ENCODE measurements around the gene SFTPA1. TPM values are rescaled to one million over a fixed set of nuclear protein-coding genes. Genes with fewer than 3 reads are reported as not detected.
"Not testable (repeated sequence)": the region's sequence is repeated elsewhere in the genome, so short reads cannot be mapped to it uniquely, and the experiment has no call there.

The SFTPA1 gene
- total RNA-seq, 1 experiment from 2014 or later = not detected

DNA sequence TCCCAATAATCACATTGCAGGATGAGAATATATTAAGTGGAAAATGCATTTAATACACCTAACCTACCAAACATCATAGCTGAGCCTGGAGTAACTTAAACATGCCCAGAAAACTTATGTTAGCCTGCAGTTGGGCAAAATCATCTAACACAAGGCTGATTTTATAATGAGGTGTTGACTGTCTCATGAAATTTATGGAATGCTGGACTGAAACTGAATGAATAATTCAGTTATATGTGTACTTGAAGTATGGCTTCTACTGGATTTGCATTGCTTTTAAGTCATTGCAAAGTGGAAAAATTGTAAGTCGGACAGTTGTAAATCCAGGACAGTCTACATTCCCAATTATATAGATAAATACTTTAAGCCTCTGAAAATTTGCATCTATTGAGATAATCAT lies 5.4 kb downstream of the SFTPA1 start:
- H3K27me3 ChIP-seq (ENCODE audit: low read length) = no peaks in the 10 kb centered on the region
- H3K4me3 ChIP-seq (ENCODE audit: low read length) = no peak overlapping the region
- no peak overlapping the region for H3K4me2 ChIP-seq (ENCODE audit: low read depth, low read length, poor library complexity, severe bottlenecking)
- no peaks in the 10 kb centered on the region for H3K9me3 ChIP-seq (ENCODE audit: low read length)
- H3K36me3 ChIP-seq (ENCODE audit: insufficient read depth, low read length) = no peaks in the 10 kb centered on the region
- no peak overlapping the region for H2AFZ ChIP-seq (ENCODE audit: low read length)
- H3K9me2 ChIP-seq (replicated peaks; ENCODE audit: insufficient read depth, low read length) = no peaks in the 10 kb centered on the region
- H4K20me1 ChIP-seq (ENCODE audit: insufficient read depth, low read depth, low read length) = no peaks in the 10 kb centered on the region
- no peaks in the 10 kb centered on the region for H3K4me1 ChIP-seq (ENCODE audit: low read length)
- H3K27ac ChIP-seq (ENCODE audit: low read length) = no peak overlapping the region
- no peak for DNase-seq
- H3K79me2 ChIP-seq (ENCODE audit: low read length) = no peaks in the 10 kb centered on the region
- no peak overlapping the region for H3K9ac ChIP-seq (ENCODE audit: low read length)

DNA sequence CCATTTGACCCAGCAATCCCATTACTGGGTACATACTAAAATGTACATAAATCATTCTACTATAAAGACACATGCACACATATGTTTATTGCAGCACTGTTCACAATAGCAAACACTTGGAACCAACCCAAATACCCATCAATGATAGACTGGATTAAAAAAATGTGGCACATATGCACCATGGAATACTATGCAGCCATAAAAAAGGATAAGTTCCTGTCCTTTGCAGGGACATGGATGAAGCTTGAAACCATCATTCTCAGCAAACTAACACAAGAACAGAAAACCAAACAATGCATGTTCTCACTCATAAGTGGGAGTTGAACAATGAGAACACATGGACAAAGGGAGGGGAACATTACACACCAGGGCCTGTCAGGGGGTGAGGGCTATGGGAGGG lies 12.9 kb downstream of the SFTPA1 start:
- DNase-seq; H3K27ac ChIP-seq (ENCODE audit: low read length); H3K4me3 ChIP-seq (ENCODE audit: low read length); H3K9ac ChIP-seq (ENCODE audit: low read length); H3K4me2 ChIP-seq (ENCODE audit: low read depth, low read length, poor library complexity, severe bottlenecking); H3K4me1 ChIP-seq (ENCODE audit: low read length); H4K20me1 ChIP-seq (ENCODE audit: insufficient read depth, low read depth, low read length); H3K36me3 ChIP-seq (ENCODE audit: insufficient read depth, low read length); H3K9me3 ChIP-seq (ENCODE audit: low read length); H3K9me2 ChIP-seq (replicated peaks; ENCODE audit: insufficient read depth, low read length); H3K27me3 ChIP-seq (ENCODE audit: low read length); H3K79me2 ChIP-seq (ENCODE audit: low read length); H2AFZ ChIP-seq (ENCODE audit: low read length): not testable (repeated sequence)

DNA sequence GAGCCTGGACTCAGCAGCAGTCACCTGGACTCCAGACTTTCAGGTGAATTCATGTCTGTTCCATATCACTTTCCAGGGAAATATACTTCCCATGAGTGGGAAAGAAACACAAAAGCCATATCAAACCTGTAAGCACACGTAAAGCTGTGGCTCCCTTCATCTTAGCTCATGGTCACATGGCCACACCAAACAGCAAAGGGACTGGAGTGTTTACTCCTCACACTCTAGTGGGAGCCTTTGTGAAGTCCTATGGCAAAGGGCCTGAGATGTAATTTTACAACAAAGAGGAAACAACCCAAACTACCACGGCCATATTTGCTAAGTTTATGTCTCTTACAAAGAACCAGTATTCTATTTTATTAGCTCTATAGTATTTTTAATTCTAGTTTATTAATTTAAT lies 16.3 kb downstream of the SFTPA1 start:
- H3K27me3 ChIP-seq (ENCODE audit: low read length) = no peaks in the 10 kb centered on the region
- no peak overlapping the region for H3K27ac ChIP-seq (ENCODE audit: low read length)
- no peak overlapping the region for H2AFZ ChIP-seq (ENCODE audit: low read length)
- H3K9me3 ChIP-seq (ENCODE audit: low read length) = no peaks in the 10 kb centered on the region
- H3K4me3 ChIP-seq (ENCODE audit: low read length) = no peak overlapping the region
- no peaks in the 10 kb centered on the region for H3K4me1 ChIP-seq (ENCODE audit: low read length)
- H4K20me1 ChIP-seq (ENCODE audit: insufficient read depth, low read depth, low read length) = no peaks in the 10 kb centered on the region
- no peaks in the 10 kb centered on the region for H3K36me3 ChIP-seq (ENCODE audit: insufficient read depth, low read length)
- H3K9ac ChIP-seq (ENCODE audit: low read length) = no peak overlapping the region
- no peaks in the 10 kb centered on the region for H3K79me2 ChIP-seq (ENCODE audit: low read length)
- no peak overlapping the region for H3K4me2 ChIP-seq (ENCODE audit: low read depth, low read length, poor library complexity, severe bottlenecking)
- H3K9me2 ChIP-seq (replicated peaks; ENCODE audit: insufficient read depth, low read length) = no peaks in the 10 kb centered on the region
- DNase-seq = no peak

DNA sequence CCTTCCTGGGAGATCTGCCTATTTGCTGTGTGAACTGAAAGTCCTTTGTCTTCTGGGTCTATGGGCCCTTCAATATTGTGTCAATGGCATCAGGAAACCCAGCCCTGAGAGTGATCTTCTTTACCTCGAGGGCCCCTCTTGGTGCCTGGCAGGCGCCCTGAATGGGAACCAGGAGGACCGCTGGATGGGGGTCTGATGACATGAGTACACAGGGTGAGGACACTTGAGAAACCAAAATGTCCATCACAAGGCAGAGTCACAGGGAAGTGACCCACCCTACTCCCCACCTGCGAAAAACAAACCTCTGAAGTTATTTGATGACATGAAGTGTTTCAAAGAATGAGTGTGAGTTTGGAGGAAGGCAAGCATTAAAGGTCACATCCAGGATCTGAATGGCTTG lies 17.3 kb downstream of the SFTPA1 start:
- Histone ChIP-seq H3K9me3 (ENCODE audit: low read length) (no peaks in the 10 kb centered on the region), H2AFZ (ENCODE audit: low read length) (no peak overlapping the region), H4K20me1 (ENCODE audit: insufficient read depth, low read depth, low read length) (no peaks in the 10 kb centered on the region), H3K4me2 (ENCODE audit: low read depth, low read length, poor library complexity, severe bottlenecking) (no peak overlapping the region), H3K4me3 (ENCODE audit: low read length) (no peak overlapping the region), H3K36me3 (ENCODE audit: insufficient read depth, low read length) (no peaks in the 10 kb centered on the region), H3K4me1 (ENCODE audit: low read length) (no peaks in the 10 kb centered on the region), H3K9me2 (replicated peaks; ENCODE audit: insufficient read depth, low read length) (no peaks in the 10 kb centered on the region), H3K79me2 (ENCODE audit: low read length) (no peaks in the 10 kb centered on the region), H3K27me3 (ENCODE audit: low read length) (no peaks in the 10 kb centered on the region), H3K9ac (ENCODE audit: low read length) (no peak overlapping the region), H3K27ac (ENCODE audit: low read length) (no peak overlapping the region)
- no peak for DNase-seq

DNA sequence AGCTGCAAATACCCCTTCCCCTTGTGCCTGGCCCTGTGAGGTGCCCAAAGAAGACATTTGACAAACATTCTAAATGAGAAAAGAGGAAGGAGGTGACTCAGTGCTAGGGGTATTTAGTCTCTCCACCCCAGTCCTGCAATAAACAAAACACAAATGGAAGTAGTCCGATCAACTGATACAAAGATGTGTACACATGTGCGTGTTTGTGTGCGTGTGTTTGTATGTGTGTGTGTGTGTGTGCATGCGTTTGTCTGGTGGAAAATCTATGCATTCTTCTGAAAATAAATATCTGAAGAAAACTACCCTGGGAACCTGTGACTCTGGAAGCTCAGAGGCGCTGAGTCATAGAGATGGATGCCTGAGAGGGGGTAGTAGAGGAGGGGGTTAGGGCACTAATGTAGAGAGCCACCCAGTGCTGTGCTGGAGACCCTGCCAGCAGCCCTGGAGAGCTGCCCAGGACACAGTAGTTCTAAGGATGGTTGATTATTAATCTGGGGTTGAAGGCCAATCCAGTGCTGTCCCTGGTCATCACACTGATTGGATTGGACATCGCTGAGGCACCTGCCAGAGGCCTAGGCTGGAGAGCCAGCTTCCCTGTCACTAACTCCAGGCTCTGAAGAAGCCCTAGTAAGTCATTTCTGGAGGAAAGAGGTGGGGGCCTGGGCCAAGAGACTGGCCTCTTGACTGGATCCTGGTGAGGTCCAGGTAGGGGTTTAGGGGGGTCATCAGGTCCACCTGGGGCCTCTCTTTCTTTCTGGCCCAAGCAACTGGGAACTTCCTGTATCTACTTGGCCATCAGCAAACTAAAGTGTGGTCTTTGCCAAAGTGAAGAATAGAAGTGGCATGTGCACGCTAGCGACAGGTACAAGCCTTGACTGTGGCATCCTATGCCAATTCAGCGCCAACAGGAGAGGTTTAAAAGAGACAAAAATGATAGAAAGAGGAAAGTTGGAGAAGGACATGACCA lies 18.5 kb downstream of the SFTPA1 start:
- Histone ChIP-seq H3K27me3 (ENCODE audit: low read length) (no peaks in the 10 kb centered on the region), H3K4me2 (ENCODE audit: low read depth, low read length, poor library complexity, severe bottlenecking) (no peak overlapping the region)

DNA sequence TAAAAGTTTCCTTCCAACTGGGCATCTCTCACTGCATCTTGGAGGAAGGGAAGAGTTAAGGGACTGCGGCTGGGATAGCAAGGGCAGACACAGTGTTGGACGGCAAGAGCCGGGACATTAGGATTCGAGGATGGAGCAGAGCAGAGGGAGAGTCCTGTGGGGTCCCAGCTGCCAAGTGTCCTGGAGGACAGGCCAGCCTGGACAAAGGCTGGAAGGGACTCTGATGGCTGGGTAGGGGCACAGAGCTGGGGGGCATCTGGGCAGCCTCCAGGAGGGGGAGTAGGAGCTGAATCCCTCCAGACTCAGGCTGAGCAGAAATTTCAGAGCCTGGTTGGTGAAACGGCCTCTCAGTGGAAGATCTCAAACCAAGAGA lies 19.2 kb downstream of the SFTPA1 start:
- H3K4me3 ChIP-seq (ENCODE audit: low read length) = no peak overlapping the region

More for the DNA sequence above, 18.5 kb downstream of the SFTPA1 start:
- no peaks in the 10 kb centered on the region for H3K79me2 ChIP-seq (ENCODE audit: low read length)
- H3K4me3 ChIP-seq (ENCODE audit: low read length) = no peak overlapping the region
- H3K9me3 ChIP-seq (ENCODE audit: low read length) = no peaks in the 10 kb centered on the region
- no peaks in the 10 kb centered on the region for H3K36me3 ChIP-seq (ENCODE audit: insufficient read depth, low read length)
- H3K27ac ChIP-seq (ENCODE audit: low read length) = no peak overlapping the region
- H3K4me1 ChIP-seq (ENCODE audit: low read length) = no peaks in the 10 kb centered on the region
- no peaks in the 10 kb centered on the region for H4K20me1 ChIP-seq (ENCODE audit: insufficient read depth, low read depth, low read length)
- DNase-seq = no peak
- no peaks in the 10 kb centered on the region for H3K9me2 ChIP-seq (replicated peaks; ENCODE audit: insufficient read depth, low read length)
- no peak overlapping the region for H2AFZ ChIP-seq (ENCODE audit: low read length)
- H3K9ac ChIP-seq (ENCODE audit: low read length) = no peak overlapping the region

DNA sequence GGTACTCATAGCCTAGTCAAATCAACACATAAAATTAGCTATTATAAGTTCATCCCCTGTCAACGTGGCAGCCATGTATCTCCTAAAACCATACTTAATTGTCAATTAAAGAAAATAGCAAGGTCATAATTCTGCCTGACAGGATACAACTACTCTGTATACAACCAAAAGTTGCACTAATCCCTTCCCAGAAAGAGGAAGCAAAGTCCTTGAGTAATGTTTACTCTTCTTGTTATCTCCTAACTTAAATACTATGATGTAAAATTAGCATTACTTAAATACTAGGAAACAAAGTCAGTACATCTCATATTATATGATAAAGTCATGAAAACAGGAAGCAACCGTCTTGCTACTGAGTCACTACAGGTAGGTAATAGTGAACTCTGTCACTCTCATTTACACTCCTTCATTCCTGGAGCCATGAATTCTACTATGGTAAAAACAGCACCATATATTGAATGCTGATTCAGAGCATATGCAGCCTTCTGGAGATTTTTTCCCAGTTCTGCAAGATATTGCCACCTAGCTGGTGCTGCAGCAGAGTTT lies 26.0 kb downstream of the SFTPA1 start:
- H3K4me1 ChIP-seq (ENCODE audit: low read length); H4K20me1 ChIP-seq (ENCODE audit: insufficient read depth, low read depth, low read length); H3K27me3 ChIP-seq (ENCODE audit: low read length); H3K36me3 ChIP-seq (ENCODE audit: insufficient read depth, low read length); DNase-seq; H3K9me2 ChIP-seq (replicated peaks; ENCODE audit: insufficient read depth, low read length); H3K9me3 ChIP-seq (ENCODE audit: low read length); H3K27ac ChIP-seq (ENCODE audit: low read length); H3K4me3 ChIP-seq (ENCODE audit: low read length); H3K9ac ChIP-seq (ENCODE audit: low read length); H3K4me2 ChIP-seq (ENCODE audit: low read depth, low read length, poor library complexity, severe bottlenecking); H2AFZ ChIP-seq (ENCODE audit: low read length); H3K79me2 ChIP-seq (ENCODE audit: low read length): not testable (repeated sequence)

More for the DNA sequence above, 19.2 kb downstream of the SFTPA1 start:
- H3K9me2 ChIP-seq (replicated peaks; ENCODE audit: insufficient read depth, low read length) = no peaks in the 10 kb centered on the region
- no peaks in the 10 kb centered on the region for H3K9me3 ChIP-seq (ENCODE audit: low read length)
- no peaks in the 10 kb centered on the region for H4K20me1 ChIP-seq (ENCODE audit: insufficient read depth, low read depth, low read length)
- no peak overlapping the region for H3K9ac ChIP-seq (ENCODE audit: low read length)
- no peak overlapping the region for H3K27ac ChIP-seq (ENCODE audit: low read length)
- H2AFZ ChIP-seq (ENCODE audit: low read length) = no peak overlapping the region
- DNase-seq = no peak
- H3K4me2 ChIP-seq (ENCODE audit: low read depth, low read length, poor library complexity, severe bottlenecking) = no peak overlapping the region
- no peaks in the 10 kb centered on the region for H3K4me1 ChIP-seq (ENCODE audit: low read length)
- H3K79me2 ChIP-seq (ENCODE audit: low read length) = no peaks in the 10 kb centered on the region
- no peaks in the 10 kb centered on the region for H3K27me3 ChIP-seq (ENCODE audit: low read length)
- no peaks in the 10 kb centered on the region for H3K36me3 ChIP-seq (ENCODE audit: insufficient read depth, low read length)

DNA sequence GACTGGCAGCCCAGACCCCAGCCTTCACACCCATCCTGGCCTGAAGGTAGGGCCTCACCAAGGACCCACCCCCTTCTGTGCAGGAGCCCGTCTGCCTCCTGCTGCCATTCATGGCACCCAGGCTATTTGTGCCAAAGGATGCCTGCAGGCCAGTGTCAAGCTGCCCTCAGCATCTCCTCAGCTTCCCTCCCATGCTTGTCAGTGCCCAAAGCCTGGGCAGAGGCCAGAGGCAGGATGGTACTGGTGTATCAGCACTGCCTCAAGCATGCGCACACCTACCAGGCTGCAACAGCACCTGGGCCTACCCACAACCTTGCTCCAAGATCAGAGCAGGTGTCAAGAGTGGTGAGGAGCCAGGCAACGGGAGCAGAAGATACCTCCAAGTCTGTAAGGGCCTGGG lies 27.6 kb downstream of the SFTPA1 start:
- Histone ChIP-seq H4K20me1 (ENCODE audit: insufficient read depth, low read depth, low read length) (no peaks in the 10 kb centered on the region), H3K36me3 (ENCODE audit: insufficient read depth, low read length) (no peaks in the 10 kb centered on the region), H3K9ac (ENCODE audit: low read length) (no peak overlapping the region), H3K27me3 (ENCODE audit: low read length) (no peaks in the 10 kb centered on the region), H3K4me3 (ENCODE audit: low read length) (no peak overlapping the region), H3K4me1 (ENCODE audit: low read length) (no peaks in the 10 kb centered on the region), H2AFZ (ENCODE audit: low read length) (no peak overlapping the region), H3K27ac (ENCODE audit: low read length) (no peak overlapping the region), H3K4me2 (ENCODE audit: low read depth, low read length, poor library complexity, severe bottlenecking) (no peak overlapping the region), H3K9me3 (ENCODE audit: low read length) (no peaks in the 10 kb centered on the region), H3K9me2 (replicated peaks; ENCODE audit: insufficient read depth, low read length) (no peaks in the 10 kb centered on the region), H3K79me2 (ENCODE audit: low read length) (no peaks in the 10 kb centered on the region)
- DNase-seq = no peak

All from Karpas-422 (cell line).